ENCODE data around the gene CFAP58. TPM values are rescaled to one million over a fixed set of nuclear protein-coding genes. Genes with fewer than 3 reads are reported as not detected.

CFAP58 gene, protein sequence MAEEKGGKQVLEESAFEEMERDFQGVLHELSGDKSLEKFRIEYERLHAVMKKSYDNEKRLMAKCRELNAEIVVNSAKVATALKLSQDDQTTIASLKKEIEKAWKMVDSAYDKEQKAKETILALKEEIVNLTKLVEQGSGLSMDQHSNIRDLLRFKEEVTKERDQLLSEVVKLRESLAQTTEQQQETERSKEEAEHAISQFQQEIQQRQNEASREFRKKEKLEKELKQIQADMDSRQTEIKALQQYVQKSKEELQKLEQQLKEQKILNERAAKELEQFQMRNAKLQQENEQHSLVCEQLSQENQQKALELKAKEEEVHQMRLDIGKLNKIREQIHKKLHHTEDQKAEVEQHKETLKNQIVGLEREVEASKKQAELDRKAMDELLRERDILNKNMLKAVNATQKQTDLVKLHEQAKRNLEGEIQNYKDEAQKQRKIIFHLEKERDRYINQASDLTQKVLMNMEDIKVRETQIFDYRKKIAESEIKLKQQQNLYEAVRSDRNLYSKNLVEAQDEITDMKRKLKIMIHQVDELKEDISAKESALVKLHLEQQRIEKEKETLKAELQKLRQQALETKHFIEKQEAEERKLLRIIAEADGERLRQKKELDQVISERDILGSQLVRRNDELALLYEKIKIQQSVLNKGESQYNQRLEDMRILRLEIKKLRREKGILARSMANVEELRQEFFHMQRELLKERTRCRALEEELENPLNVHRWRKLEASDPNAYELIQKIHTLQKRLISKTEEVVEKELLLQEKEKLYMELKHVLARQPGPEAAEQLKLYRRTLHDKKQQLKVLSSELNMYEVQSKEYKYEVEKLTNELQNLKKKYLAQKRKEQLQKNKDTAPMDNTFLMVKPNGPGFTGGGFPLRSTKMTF
- 0.21 and 0.35 TPM in 2 replicates for total RNA-seq (2014; rRNA removed; shearing (Covaris generic))
- polyA plus RNA-seq (2015; cell fraction: cytosol; rRNA removed): 0.19 and 0.79 TPM in 2 replicates
- polyA plus RNA-seq (2015; cell fraction: nucleus; rRNA removed): 1.6 and 2.1 TPM in 2 replicates

DNA sequence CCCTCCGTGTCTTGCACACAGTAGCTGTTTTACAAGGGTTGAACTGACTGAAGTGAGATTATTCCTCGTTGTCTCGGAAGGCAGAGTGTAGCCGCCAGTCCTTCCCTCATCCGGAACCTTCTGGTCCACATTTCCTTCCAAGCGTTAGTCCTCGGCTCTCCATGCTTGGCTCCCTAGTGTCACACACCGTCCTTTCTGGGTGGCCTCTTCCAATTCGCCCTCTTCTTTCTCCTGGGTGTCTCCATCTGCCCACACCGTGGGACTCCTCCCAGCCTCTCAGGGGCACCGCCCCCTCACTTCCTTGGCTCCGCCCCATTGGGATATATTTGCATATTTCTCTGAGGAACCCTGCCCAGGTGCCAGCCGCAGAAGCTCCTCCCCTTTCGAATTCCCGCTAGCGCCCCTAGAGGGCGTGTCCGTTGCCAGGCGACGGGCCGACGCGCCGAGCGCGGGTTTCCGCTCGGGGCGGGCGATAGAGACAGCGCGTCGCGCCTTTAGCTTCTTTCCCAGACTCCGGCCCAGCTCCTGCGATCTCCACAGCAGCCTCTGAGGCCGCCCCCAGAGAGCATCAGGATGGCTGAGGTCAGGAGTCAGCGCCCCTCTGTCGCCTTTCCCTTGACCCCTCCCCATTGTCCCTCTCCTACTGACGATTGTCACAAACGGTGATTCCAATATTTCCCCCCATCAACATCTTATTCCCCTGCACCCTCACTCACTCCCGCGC is at the start of gene CFAP58:
Gene CFAP58 (plus strand): TSS at position 509 of the 724 bp plus-strand sequence. CDS start 65 bp downstream, at position 574.
- in situ Hi-C loops (cut with HindIII; ENCODE audit: low pct_unique_long_range_greater_than_20kb, low sequenced_read_pairs): no loop called here
- DNase-seq (ENCODE audit: low read depth, low spot score): peak; percentile 96

GRCh38 chr10:104304356-104304745 is 49.3 kb upstream of the CFAP58 start:
- DNase-seq (ENCODE audit: low read depth, low spot score): no peak
- in situ Hi-C loops (cut with HindIII; ENCODE audit: low pct_unique_long_range_greater_than_20kb, low sequenced_read_pairs): no loop called here

DNA sequence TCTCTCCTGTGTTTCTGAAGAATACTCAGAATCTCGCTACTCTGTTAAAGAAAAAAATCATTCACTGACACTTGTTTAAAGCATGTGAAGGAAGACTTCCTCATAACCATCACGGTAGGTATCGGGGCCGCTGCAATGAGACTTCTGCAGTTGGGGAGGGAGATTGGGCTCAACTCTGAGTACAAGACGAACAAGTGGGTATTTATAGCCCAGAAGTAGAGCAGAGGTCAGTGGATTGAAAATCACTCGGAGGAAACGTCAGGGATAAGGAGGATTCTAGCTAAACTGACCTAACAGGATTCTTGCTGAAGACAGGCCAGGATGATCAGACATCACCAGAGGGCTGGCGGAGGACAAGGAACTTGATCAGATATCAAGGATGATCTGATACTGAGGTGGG is 48.7 kb upstream of the CFAP58 start:
- in situ Hi-C loops (cut with HindIII; ENCODE audit: low pct_unique_long_range_greater_than_20kb, low sequenced_read_pairs): no loop called here

DNA sequence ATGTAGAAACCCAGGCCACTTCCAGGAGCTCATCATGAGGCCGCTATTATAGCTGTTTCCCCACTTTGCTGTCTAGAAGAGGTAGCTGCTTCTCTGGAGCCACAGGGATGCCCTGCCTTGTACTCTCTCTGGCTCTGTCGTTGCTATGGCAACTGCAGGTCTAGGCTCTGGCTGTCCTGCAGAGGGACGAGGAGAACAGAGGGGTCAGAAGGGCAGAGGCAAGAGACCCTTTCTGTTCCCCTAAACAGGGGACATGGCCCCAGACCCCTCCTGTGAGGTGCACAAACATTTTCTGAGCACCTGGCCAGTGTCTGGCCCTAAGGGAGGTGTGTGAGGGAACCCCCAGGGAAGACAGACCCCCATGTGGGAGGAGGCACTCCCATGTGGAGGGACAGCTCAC is 46.7 kb upstream of the CFAP58 start:
- DNase-seq (ENCODE audit: low read depth, low spot score): no peak
- in situ Hi-C loops (cut with HindIII; ENCODE audit: low pct_unique_long_range_greater_than_20kb, low sequenced_read_pairs): no loop called here

More for the DNA sequence above, 48.7 kb upstream of the CFAP58 start:
- DNase-seq (ENCODE audit: low read depth, low spot score): no peak

GRCh38 chr10:104307576-104308438 is 45.8 kb upstream of the CFAP58 start:
- in situ Hi-C loops (cut with HindIII; ENCODE audit: low pct_unique_long_range_greater_than_20kb, low sequenced_read_pairs): no loop called here
- no peak for DNase-seq (ENCODE audit: low read depth, low spot score)

DNA sequence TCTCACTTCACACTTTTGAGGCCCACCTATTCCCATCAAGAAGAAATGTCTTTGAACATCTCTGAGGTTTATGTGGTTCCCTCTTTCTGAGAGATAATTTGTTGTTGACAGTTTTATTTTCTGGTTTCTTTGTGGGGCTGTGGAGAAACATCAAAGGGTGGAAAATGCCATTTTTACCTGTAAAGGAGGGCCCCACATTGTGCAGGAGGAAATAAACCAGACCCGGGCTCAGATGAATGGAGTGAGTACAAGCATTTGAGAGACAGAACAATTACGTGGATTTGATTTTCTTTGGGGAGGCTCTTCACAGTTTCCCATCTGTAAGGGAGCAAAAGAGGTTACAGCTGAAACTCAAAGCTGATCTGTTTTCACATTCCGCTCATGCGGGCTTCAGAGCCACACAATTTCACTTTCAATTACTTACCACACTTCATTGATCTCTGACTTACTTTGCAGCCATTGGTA is 45.2 kb upstream of the CFAP58 start:
- DNase-seq (ENCODE audit: low read depth, low spot score): no peak
- in situ Hi-C loops (cut with HindIII; ENCODE audit: low pct_unique_long_range_greater_than_20kb, low sequenced_read_pairs): no loop called here

DNA sequence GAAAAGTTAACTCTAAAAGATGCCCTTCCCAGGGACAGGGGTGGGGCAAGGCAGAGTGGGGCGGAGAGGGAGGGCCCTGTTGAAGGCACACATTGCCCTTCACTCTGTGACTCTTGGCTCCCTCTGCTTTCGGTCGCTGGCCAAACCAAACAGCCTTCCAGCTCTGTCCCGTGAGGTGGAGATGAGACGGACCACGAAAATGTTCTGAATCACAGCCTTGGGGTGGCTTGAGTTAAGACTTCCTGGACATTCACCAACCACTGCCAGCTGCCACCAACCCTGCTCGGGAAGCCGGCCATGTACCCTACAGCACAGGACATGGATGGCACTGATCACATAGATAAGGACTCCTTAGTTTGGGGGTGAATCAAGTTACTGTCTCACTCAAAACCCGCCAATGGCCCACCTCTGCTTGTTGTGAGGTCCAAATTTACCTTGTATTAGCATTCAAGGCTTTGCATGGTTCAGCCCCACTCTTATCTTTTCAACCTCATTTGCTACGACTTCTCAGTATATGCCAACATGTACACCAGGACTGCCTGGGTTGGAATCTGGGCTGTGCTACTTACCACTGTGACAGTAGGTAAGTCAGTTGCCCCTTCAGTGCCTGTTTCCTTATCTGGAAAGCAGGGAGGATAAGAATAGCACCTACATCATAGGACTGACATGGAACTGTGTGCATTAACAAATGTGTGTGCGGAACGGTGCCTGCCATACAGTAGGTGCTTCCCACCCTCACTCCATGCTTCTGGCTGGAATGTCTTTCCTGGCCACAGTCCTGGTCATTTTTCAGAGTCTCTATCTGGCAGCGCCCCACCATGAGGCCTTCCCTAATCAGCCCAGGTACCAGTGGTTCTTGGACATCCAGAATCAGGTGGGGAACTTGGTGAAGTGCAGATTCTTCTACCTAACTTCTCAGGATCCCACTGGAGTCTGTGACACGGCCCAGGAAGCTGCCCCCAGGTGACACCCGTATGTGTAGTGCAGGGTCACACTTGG is 43.4 kb upstream of the CFAP58 start:
- no peak for DNase-seq (ENCODE audit: low read depth, low spot score)
- in situ Hi-C loops (cut with HindIII; ENCODE audit: low pct_unique_long_range_greater_than_20kb, low sequenced_read_pairs): no loop called here

- no peak for DNase-seq (ENCODE audit: low read depth, low spot score)
- in situ Hi-C loops (cut with HindIII; ENCODE audit: low pct_unique_long_range_greater_than_20kb, low sequenced_read_pairs): no loop called here
These were observed 42.4 kb upstream of the CFAP58 start for GRCh38 chr10:104311184-104311720.

DNA sequence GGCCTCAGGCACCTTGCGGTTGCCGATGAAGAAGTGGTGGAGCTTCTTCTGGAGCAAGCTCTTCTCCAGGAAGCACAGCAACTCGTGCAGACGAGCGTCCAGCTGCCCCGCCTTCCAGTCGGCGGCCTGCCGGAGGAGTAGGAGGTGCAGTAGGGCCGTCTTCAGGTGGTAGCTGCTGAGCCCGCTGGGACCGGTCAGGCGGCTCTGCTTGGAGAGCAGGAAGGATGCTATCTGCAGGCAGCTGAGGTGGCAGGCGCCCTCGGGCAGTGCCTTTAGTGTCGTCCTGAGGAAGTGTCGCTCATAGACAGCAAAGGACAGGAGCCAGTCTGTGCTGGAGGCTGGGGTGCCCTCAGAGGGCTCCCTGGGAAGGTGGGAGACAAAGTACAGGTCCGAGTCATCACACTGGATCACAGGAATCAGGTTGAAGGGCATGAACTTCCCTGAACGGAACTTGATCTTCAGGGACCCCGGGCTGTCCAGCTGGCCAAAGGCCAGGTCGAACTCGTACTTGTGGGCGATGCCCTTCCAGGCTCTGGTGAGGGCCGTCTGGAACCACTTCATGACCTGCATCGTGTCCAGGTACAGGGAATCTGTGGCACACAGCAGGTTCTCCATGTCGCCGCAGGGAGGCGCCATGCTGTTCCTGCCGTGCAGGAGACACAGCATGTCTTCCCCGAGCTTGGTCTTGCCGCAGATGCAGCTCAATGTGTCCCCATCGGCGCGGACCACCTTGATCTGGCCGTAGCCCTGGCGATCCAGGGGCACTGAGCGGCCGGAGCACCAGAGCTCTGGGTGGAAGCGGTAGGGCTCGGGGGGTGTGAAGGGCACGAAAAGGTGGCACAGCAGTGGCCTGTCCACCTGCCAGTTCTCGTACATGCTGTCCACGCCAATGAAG is 38.8 kb upstream of the CFAP58 start:
- no peak for DNase-seq (ENCODE audit: low read depth, low spot score)
- in situ Hi-C loops (cut with HindIII; ENCODE audit: low pct_unique_long_range_greater_than_20kb, low sequenced_read_pairs): no loop called here

DNA sequence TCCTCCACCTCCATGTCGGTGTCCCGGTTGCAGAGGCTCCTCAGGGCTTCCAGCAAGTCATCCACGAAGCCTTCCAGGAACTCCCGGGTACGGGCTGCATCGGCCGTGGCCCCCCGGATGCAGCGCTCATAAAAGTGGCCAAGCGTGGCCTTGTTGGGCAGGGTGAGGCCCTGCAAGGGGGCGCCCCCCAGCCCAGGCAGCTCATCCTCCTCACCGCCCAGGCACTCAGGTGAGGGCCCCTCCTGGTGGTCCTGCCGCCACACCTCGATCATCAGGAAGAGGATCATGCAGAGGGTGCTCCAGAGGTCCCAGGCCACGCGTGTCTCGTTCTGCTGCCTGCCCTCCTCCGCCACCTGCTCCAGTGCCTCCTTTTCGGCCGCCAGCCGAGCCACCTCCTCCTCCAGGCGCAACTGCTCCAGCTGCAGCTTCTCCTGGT is 38.1 kb upstream of the CFAP58 start:
- in situ Hi-C loops (cut with HindIII; ENCODE audit: low pct_unique_long_range_greater_than_20kb, low sequenced_read_pairs): no loop called here
- no peak for DNase-seq (ENCODE audit: low read depth, low spot score)

DNA sequence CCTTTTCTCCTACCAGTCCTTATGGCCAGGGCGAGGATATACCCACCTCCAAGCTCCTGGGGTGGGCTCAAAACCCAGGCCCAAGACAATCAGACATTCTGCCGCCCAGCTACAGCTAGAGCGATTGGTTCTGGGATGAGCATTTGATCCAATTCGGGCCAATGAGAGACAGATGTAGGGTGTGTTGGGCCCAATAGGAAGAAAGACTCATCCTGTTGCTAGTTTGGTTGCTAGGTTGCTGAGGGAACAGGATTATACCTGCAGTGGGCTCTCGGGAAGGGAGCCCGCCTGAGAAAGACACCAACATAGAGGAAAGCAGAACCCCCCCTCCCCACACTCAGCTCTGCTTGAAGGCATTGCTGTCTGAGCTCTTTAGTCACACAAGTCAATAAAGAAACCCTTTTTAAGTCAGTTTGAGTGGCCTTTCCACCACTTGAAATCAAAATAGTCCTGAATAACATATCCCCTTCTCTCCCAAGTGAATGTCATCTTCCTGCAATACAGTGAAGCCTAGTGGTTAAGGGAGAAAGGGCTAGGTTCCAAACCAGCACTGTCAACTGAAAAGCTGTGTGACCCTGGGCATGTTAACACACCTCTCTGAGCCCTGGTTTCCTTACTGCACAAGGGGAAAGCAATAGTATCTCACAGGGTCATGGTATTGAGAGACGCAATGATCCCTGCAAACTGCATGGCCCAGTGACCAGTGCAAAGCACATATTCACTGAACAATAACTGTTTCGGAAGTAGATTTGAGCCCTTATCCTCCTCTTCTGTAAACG is 37.1 kb upstream of the CFAP58 start:
- DNase-seq (ENCODE audit: low read depth, low spot score): no peak
- in situ Hi-C loops (cut with HindIII; ENCODE audit: low pct_unique_long_range_greater_than_20kb, low sequenced_read_pairs): no loop called here

DNA sequence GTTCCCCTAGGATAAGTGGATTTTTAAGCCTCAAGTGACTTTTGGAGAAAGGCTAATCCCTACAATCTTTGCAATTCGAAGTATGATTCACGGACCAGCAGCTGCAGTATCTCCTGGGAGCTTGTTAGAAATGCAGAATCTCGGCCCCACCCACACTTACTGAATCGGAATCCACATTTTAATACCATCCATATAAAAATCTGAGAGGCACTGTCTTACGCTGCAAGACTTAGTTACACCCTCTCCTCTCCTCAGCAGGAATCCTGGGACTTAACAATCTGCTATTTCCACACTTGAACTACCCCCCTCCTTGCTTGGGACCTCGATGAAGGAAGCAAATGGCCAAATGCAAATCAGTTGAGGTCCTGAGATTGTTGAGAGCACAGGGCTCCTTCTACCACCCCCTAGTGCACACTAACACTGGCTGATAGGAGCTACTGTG is 36.3 kb upstream of the CFAP58 start:
- no peak for DNase-seq (ENCODE audit: low read depth, low spot score)
- in situ Hi-C loops (cut with HindIII; ENCODE audit: low pct_unique_long_range_greater_than_20kb, low sequenced_read_pairs): no loop called here

DNA sequence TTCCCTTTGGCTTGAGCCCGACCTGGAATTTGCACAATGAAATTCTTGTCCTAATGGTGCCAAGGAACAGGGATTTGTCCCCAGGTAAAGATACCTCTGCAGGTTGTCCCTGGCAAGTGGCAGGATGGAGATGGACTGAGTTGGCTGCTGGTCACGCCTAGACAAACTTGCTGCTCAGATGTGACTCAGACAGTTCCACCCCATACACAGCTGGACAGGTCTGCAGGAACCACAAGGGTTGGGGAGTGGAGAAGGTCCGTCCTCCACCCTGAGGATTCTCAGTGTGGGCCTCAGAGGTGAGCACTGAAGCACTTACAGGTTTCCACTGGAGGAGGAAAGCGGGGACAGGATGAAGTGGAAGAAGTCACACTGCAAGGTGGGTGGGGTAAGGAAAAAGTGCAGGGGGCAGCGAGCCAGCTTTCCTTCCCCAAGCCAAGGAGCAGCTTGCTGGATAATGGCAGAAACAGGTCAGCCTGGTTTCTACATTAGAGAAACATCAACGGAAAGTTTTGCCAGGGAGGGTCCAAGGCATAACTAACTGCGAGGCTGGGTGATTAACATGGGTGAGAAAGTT is 35.8 kb upstream of the CFAP58 start:
- DNase-seq (ENCODE audit: low read depth, low spot score): no peak
- in situ Hi-C loops (cut with HindIII; ENCODE audit: low pct_unique_long_range_greater_than_20kb, low sequenced_read_pairs): no loop called here

GRCh38 chr10:104318326-104318725 is 35.3 kb upstream of the CFAP58 start:
- in situ Hi-C loops (cut with HindIII; ENCODE audit: low pct_unique_long_range_greater_than_20kb, low sequenced_read_pairs): no loop called here
- no peak for DNase-seq (ENCODE audit: low read depth, low spot score)
